ENCODE measurements around the gene RBM15B. TPM values are rescaled to one million over a fixed set of nuclear protein-coding genes. Genes with fewer than 3 reads are reported as not detected.

RBM15B gene
- total RNA-seq, 1 experiment from 2014 or later, result 61.1 TPM

GRCh38 chr3:51382947-51383578, 8.0 kb upstream of the RBM15B start:
- Histone ChIP-seq H4K5ac (ENCODE audit: insufficient read length, low read depth, low read length) (no peak overlapping the region), H2BK5ac (ENCODE audit: insufficient read length, low read length) (no peak overlapping the region), H2BK12ac (ENCODE audit: insufficient read length, low read depth, low read length) (no peak overlapping the region), H3K79me2 (ENCODE audit: insufficient read depth, low read length) (peaks cover 11% of the 10 kb centered on the region), H3K23ac (ENCODE audit: insufficient read length, low read depth, low read length) (no peak overlapping the region), H3K18ac (ENCODE audit: insufficient read length, low read depth, low read length) (no peak overlapping the region), H3K9me3 (ENCODE audit: control insufficient read depth, low read depth, low read length) (no peaks in the 10 kb centered on the region), H3K23me2 (ENCODE audit: insufficient read length, low read depth, low read length, poor library complexity, severe bottlenecking) (peaks cover 16% of the 10 kb centered on the region), H3K27ac (ENCODE audit: insufficient read length, low read depth, low read length) (no peak overlapping the region), H3K4ac (ENCODE audit: low read depth, low read length) (no peak overlapping the region), H4K8ac (replicated peaks; ENCODE audit: insufficient read length, low read depth, low read length) (no peak overlapping the region), H3T11ph (ENCODE audit: low read length) (no peak overlapping the region), H3K14ac (ENCODE audit: insufficient read depth, low read length) (no peak overlapping the region), H4K91ac (ENCODE audit: insufficient read length, low read depth, low read length) (no peak overlapping the region), H4K20me1 (ENCODE audit: control insufficient read depth, insufficient read depth, insufficient read length) (no peaks in the 10 kb centered on the region), H3K4me2 (ENCODE audit: insufficient read depth, insufficient read length, low read length) (peak overlapping the region; percentile 36), H2BK20ac (ENCODE audit: low read depth, low read length, poor library complexity, severe bottlenecking) (no peak overlapping the region), H3K4me1 (ENCODE audit: insufficient read depth, low read length) (0 out of 2 replicates have a peak, but pooled peaks cover 6% of the 10 kb centered on the region), H3K56ac (ENCODE audit: insufficient read length, low read depth, low read length) (no peak overlapping the region), H3K9ac (ENCODE audit: extremely low read depth, insufficient read length, low read length) (no peak overlapping the region), H2BK15ac (ENCODE audit: low read depth, low read length) (no peak overlapping the region), H2AFZ (ENCODE audit: low read length) (no peak overlapping the region), H2AK5ac (ENCODE audit: insufficient read length, low read length) (no peak overlapping the region), H3K79me1 (ENCODE audit: insufficient read depth, low read depth, low read length, poor library complexity, severe bottlenecking) (peaks cover 3% of the 10 kb centered on the region), H3K27me3 (ENCODE audit: insufficient read depth, low read length) (no peaks in the 10 kb centered on the region), H2BK120ac (ENCODE audit: low read depth, low read length, poor library complexity, severe bottlenecking) (no peak overlapping the region)
- peaks cover 2% of the 10 kb centered on the region; the same call in 1 of the 2 replicates for H3K27me3 Mint-ChIP-seq (ENCODE audit: low read depth)
- H3K4me1 Mint-ChIP-seq, result peaks cover 29 to 35% of the 10 kb centered on the region in 2 experiments
- H3K4me3 Mint-ChIP-seq, result peak overlapping the region; percentile 95 to 98
- TF ChIP-seq CTCF (conservative IDR thresholded peaks at IDR 0.05), result no peak
- no CpG with 5 or more reads among the region's 3 CpGs for WGBS (ENCODE audit: extremely low coverage, insufficient read length, low lambda C conversion rate)
- peak overlapping the region in 2 of 3 experiments; percentile 47 to 83; a peak in 3 of 7 replicates for H3K27ac Mint-ChIP-seq
- H3K9me3 Mint-ChIP-seq, result no peaks in the 10 kb centered on the region
- peaks cover 15 to 28% (median 25%) of the 10 kb centered on the region in 3 experiments for H3K36me3 Mint-ChIP-seq (ENCODE audit: insufficient read depth in 1 of 3, low read depth in 3 of 3)
- DNase-seq, result no peak
